ENCODE measurements around the gene DPM3.

GRCh38 chr1:155123801-155124200 lies 16.5 kb downstream of the DPM3 start:
- no peak for TF ChIP-seq SP1 (IDR thresholded peaks at IDR 0.05)
- no peak for TF ChIP-seq BHLHE40 (IDR thresholded peaks at IDR 0.05; ENCODE audit: borderline replicate concordance)
- TF ChIP-seq FOXM1 (IDR thresholded peaks at IDR 0.05; ENCODE audit: borderline replicate concordance), result no peak
- no peak for TF ChIP-seq TARDBP (IDR thresholded peaks at IDR 0.05)
- no peak for TF ChIP-seq ARNT (IDR thresholded peaks at IDR 0.05)
- TF ChIP-seq ELF4 (IDR thresholded peaks at IDR 0.05), result no peak
- TF ChIP-seq NFRKB (IDR thresholded peaks at IDR 0.05), result no peak
- TF ChIP-seq CTBP1 (IDR thresholded peaks at IDR 0.05; ENCODE audit: borderline replicate concordance), result no peak
- TF ChIP-seq FOXK2 (IDR thresholded peaks at IDR 0.05), result no peak
- no peak for TF ChIP-seq SUZ12 (IDR thresholded peaks at IDR 0.05)
